Breast epithelium (tissue), 3 donors: Measurements from ENCODE around the gene NECTIN1.

Experiments used
- CTCF ChIP-seq, 3 donors: fragments of 450-650 bp; IDR thresholded peaks; one replicate each; pipeline ENCODE4 v1.5.1; 2016 to 2017; ENCODE audit warnings: antibody characterized with exemption in 3 of 3, mild to moderate bottlenecking in 3 of 3, moderate library complexity in 3 of 3
- POLR2A ChIP-seq: fragments of 450-650 bp; IDR thresholded peaks from one replicate; pipeline ENCODE4 v1.6.1; 2016; ENCODE audit warnings: antibody characterized with exemption, mild to moderate bottlenecking, moderate library complexity
- POLR2AphosphoS5 ChIP-seq, 3 donors: sonication (generic); formaldehyde crosslinking; IDR thresholded peaks; one replicate each; pipeline ENCODE4 v1.6.1; 2017; ENCODE audit warnings: antibody characterized with exemption in 3 of 3

- TF ChIP-seq POLR2A (no peak), CTCF (IDR thresholded peaks at IDR 0.05) (no peak), POLR2AphosphoS5 (IDR thresholded peaks at IDR 0.05) (no peak)
Observed at GRCh38 chr11:119602745-119603373, 126.1 kb downstream of the NECTIN1 start.
